HuH-7 (cell line): Measurements from ENCODE around the gene ZNF282.
A peak's percentile ranks its signal among the peaks of the same experiment; 100 is the strongest.

ENCODE experiments used
- DNase-seq: peaks from one replicate; pipeline ENCODE4 v3.0.0; 2011; ENCODE audit warnings: low spot score

ZNF282 gene

GRCh38 chr7:149191851-149192250 is 3.5 kb upstream of the ZNF282 start:
- DNase-seq: no peak

GRCh38 chr7:149194799-149195179 is 557 bp upstream of the ZNF282 start:
- no peak for DNase-seq

- peak; percentile 30 for DNase-seq
These were observed 882 bp downstream of the ZNF282 start for GRCh38 chr7:149196151-149196704.

- peak; percentile 44 for DNase-seq
These were observed 1.4 kb downstream of the ZNF282 start for GRCh38 chr7:149196705-149197171.

- DNase-seq: no peak
These were observed 2.3 kb downstream of the ZNF282 start for GRCh38 chr7:149197675-149198074.

GRCh38 chr7:149198161-149198816 is 2.9 kb downstream of the ZNF282 start:
- DNase-seq: no peak

GRCh38 chr7:149199234-149199995 is 4.1 kb downstream of the ZNF282 start:
- no peak for DNase-seq

GRCh38 chr7:149202831-149203231 is 7.5 kb downstream of the ZNF282 start:
- DNase-seq: no peak

GRCh38 chr7:149205690-149206381 is 10.5 kb downstream of the ZNF282 start:
- no peak for DNase-seq

GRCh38 chr7:149207324-149208035 is 12.1 kb downstream of the ZNF282 start:
- DNase-seq: no peak

GRCh38 chr7:149209518-149210269 is 14.3 kb downstream of the ZNF282 start:
- peak; percentile 83 for DNase-seq

- DNase-seq: no peak
These were observed 15.2 kb downstream of the ZNF282 start for GRCh38 chr7:149210551-149210950.

- no peak for DNase-seq
These were observed 18.8 kb downstream of the ZNF282 start for GRCh38 chr7:149214020-149214720.

GRCh38 chr7:149216402-149216801 is 21.1 kb downstream of the ZNF282 start:
- DNase-seq: no peak

- no peak for DNase-seq
These were observed 22.2 kb downstream of the ZNF282 start for GRCh38 chr7:149217570-149217969.

GRCh38 chr7:149218469-149219420 is 23.4 kb downstream of the ZNF282 start:
- no peak for DNase-seq

GRCh38 chr7:149220534-149220933 is 25.2 kb downstream of the ZNF282 start:
- no peak for DNase-seq

GRCh38 chr7:149223176-149223575 is 27.8 kb downstream of the ZNF282 start:
- DNase-seq: no peak

- no peak for DNase-seq
These were observed 28.4 kb downstream of the ZNF282 start for GRCh38 chr7:149223761-149224160.
